EL (cell line): ENCODE data around the gene ADCY1.
A peak's percentile ranks its signal among the peaks of the same experiment; 100 is the strongest.

Experiments used
- DNase-seq: peaks from one replicate; pipeline ENCODE4 v3.0.0-alpha.2; 2016

Gene ADCY1

GRCh38 chr7:45698303-45699014 is 124.3 kb downstream of the ADCY1 start:
- DNase-seq: no peak

- no peak for DNase-seq
These were observed 124.8 kb downstream of the ADCY1 start for GRCh38 chr7:45699015-45699309.

DNA sequence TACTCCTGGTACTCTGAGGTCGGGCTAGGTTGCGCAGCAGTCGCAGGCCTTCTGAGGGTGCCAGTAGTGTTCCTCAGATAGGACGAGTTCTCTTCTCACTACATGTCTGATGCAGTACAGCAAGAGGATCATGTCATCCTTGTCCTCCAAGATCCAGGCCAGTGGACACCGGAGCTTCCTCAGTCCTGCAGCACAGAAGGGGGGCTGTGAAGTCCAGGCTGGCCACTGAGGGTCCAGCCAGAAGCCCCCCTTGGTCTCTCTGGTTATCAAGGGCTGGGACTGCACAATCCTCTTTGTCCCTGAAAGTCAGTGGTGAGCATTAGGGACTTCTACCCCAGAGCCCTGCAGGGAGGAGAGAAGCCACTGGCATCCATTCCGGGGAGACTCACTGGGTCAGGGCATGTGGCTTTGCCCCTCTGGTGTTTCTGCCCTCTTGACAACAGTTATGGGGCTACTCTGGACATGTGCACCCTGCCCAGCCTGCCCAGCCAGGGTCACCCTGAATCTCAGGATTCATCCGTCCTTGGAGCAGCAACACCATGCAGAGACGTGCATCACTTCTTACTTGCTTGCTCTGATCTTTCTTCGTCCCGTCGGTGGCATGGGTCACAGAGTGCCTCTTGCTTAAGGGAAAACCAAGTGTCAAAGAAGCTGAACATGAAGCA is 125.7 kb downstream of the ADCY1 start:
- no peak for DNase-seq

DNA sequence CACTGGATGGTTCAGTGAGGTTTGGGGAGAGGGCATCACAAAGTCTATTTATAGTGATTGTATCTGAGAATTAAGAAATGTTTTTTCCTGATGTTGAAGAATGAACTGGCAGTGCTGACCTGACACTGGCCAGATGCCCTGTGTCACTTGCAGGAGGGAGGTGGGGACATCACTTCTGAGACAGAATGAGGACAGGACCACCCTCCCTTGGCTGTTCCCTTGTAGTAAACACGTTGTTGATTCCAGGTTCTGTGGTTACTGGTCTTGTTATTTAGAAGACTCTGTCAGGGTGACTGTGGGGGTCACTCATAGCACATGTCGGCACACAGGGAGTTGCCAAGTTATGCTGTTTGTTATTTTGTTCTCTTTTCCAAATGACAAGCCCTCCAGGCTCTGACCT is 126.4 kb downstream of the ADCY1 start:
- DNase-seq: no peak

- DNase-seq: no peak
These were observed 127.7 kb downstream of the ADCY1 start for GRCh38 chr7:45701701-45702510.

GRCh38 chr7:45702751-45703150 is 128.6 kb downstream of the ADCY1 start:
- no peak for DNase-seq

DNA sequence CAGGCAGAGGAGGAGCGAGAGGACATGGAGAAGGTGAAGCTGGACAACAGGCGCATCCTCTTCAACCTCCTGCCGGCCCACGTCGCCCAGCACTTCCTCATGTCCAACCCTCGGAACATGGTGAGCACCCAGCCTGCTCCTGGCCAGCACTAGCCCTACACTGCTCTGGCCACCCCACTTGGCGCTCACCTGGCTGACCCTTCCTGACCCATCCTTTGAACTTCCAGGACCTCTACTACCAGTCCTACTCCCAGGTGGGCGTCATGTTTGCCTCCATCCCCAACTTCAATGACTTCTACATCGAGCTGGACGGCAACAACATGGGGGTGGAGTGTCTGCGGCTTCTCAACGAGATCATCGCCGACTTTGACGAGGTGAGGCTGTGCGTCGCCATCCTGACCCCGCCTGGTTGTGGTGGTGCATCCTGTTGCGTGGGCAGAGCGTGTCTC is 129.2 kb downstream of the ADCY1 start:
- DNase-seq: no peak

GRCh38 chr7:45703911-45704682 is 129.9 kb downstream of the ADCY1 start:
- no peak for DNase-seq

DNA sequence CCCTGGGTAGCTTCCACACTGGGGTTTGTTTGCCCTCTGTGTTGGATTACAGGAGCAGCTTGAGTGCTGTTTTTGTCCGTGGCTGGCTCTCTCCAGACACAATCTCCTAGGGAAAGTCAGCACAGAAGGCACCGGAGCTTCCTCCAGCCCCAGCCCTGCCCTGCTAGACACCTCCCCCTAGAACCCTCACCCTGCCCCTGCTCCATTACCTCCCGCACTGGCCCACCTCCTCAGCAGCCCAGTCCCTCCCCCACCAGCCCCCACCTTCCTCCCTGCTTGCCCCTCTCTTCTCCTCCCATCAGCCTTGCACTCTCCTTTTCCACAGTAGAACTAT is 130.5 kb downstream of the ADCY1 start:
- no peak for DNase-seq

DNA sequence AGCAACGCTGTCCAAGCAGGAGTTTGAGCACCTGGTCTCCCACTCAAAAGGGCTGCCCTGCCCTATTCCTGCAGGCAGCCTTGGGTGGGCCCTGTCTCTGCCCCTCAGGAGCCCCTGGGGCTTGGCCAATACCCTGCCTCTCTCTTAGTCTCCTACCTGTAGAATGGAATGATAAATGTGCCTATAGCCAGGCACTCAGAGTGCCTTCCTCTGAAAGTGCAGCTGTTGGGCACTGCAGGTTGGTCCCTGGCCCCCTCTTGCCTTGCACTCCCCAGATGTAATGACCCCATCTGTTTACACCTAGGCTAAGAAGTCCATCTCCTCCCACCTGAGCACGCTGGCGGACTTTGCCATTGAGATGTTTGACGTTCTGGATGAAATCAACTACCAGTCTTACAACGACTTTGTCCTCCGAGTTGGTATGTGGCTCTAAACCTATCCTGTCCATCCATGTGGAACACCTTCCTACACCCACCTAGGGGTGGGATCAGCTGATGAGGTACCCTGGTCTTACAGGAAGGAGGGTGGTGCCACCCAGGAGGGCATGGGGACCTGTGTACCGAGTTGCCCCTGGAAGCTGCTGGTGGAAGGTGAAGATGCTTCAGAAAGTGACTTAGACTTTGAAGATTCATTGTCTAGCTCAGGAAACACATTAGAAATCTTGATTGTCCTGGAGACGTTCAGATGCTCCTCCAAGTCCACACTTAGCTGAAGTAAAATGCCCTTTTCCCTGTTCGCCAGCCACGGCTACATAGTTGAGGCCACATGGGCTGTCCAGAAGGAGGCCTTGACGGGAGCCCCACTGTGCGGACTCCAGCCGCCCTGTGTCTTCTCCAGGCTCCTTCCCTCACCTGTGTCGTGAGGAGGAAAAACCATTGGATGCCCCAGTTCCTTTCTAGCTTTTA is 134.1 kb downstream of the ADCY1 start:
- no peak for DNase-seq

DNA sequence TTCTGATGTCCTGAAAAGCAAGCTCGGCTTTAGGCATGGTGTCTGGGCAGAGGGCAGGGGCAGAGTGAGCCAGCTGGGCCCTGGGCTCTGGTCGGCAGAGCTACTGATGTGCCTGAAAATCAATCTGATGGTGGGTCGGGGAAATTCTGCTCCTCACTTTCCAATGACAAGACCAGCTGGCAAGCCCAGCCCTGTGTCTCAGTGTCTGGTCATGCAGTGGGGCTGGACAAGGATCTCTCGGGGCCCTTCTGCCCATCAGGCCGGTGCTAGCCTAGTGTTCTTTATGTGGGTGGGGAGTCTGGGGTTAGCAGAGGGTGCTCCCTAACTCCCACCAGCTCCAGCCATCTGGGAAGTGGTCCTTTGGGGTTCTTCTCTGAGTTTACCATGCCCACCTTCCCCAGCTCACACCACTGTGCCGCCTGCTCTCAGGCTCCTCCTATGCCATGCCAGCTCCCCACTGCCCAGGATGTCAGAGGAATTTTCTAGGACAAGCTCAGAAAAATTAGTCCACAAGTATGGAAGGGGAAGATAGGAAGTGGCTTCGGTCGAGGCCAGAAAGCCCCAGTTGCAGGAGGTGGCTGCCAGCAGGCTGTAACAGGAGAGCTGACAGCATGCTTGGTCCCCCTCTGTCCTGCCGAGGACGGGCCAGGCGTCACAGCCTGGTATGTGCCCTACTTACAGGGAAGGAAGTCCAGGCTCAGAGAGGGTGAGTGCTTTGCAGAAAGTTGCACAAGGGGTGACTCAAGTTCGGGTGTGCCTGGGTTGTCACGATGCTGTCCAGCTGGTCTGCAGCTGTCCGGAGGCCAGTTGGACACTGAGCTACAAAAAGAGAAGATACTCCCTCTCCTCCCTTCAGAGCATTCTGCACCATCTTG is 135.2 kb downstream of the ADCY1 start:
- DNase-seq: peak; percentile 46

DNA sequence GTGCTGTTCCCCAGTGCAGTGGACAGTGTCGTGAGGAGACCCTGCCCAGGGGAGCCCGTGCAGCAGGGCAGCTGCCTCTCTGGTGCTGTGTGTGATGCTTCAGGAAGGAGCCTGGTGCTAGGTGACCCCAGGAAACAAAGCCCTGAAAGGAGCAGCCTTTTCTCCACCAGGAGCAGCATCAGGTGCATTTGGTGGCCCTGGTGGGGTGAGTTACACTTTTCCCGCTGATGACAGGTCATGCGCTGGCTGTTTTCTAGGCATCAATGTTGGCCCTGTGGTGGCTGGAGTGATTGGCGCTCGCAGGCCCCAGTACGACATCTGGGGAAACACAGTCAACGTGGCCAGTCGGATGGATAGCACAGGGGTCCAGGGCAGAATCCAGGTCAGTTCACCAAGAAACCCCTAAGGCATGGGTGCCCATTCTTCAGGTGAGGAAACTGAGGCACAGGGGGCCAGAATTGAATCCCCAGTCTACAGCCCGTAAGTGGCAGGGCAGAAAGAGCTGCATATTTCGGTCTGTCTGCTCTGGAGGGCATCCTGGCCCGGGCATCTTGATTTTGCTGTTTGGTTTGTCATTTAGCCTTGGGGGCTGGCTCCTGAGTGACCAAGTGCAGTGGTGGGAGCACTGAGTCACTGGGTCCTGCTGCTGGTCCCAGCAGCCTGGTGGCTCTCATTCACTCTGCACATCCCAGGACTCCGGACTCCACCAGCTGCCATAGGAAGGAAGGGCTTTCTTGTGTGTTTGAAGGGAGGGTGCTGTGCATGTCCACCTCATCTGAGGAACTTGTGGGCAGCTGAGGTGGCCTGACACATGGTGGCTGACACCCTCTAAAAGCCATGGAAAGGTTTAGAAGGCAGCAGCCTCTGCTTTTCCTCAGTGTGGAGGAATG is 136.3 kb downstream of the ADCY1 start:
- DNase-seq: no peak

DNA sequence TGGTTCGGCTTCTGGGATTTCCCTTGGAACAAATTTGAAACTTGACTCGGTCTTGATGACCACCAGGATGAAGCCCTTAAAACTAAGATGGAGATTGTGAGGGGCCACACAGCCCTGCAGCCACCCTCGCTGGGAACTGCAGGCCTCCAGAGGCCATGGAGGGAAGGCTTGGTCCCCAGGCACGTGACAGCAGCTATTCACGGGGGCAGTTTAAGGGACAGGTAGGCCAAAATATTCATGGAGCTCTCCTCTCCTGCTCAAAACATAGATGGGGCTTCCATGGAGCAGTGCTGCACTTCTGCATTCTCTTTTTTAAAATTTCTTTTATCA is 137.0 kb downstream of the ADCY1 start:
- no peak for DNase-seq

DNA sequence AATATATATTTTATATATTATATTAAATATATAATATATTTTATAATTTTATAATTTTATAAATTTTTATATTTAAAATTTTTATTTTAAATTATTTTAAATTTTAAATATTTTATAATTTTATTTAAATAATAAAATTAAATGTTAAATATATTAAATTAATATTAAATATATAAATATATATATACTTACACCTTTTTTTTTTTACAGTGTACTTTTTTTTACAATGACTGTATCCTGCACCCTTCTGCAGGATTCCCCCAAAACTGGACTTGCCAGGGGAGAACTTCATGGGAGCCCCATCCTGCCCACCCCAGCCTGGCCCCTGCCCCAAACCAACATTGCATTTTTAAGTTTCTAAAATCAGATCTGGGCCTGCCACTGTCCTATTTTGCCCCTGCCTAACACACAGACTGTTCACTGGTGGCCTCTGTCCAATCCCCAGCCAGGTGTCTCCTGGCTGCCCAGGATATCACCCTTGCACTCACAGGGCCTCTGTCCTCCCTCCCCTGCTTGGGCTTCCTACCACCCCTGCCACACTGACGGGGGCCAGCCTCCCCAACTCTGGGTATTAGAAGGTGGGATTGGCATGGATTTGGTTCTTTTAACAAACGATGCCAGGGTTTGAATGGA is 138.0 kb downstream of the ADCY1 start:
- DNase-seq: no peak

DNA sequence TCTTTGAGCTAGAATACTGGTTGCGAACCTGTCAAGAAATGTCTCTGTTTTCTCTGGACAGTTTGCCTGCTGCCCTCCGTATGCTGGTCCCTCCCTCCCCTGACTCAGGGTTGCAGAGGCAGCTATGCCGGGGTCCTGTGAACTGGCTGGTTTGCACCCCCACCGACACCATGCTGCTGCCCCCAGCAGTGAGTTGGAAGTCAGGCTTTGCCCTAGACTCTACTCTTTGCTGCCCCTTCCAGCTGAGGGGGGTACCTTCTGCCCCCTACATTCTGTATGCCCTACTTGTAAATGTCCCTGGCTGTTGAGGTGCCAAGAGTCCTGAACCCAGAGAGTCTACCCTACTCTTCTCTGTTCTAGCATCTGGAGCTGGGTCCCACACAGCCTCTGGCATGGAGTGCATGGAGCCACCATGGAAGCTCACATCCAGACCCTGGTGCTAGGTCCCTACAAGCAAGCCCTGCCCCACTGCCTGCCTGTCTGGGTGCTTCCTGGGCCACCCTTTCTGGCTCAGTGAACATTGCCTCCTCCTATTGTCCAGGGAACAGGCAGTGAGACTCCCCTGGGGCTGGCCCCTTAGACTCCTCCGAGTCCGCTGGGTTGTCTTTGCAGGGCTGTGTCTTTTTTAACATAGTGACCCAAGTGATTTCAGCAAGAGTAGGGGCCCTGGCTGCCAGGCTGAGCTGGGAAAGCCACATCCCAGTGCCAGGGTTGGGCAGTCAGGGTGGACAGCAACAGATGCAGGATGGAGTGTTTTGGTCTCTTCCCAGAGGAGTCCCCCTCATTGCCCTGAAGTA is 138.9 kb downstream of the ADCY1 start:
- DNase-seq: no peak

DNA sequence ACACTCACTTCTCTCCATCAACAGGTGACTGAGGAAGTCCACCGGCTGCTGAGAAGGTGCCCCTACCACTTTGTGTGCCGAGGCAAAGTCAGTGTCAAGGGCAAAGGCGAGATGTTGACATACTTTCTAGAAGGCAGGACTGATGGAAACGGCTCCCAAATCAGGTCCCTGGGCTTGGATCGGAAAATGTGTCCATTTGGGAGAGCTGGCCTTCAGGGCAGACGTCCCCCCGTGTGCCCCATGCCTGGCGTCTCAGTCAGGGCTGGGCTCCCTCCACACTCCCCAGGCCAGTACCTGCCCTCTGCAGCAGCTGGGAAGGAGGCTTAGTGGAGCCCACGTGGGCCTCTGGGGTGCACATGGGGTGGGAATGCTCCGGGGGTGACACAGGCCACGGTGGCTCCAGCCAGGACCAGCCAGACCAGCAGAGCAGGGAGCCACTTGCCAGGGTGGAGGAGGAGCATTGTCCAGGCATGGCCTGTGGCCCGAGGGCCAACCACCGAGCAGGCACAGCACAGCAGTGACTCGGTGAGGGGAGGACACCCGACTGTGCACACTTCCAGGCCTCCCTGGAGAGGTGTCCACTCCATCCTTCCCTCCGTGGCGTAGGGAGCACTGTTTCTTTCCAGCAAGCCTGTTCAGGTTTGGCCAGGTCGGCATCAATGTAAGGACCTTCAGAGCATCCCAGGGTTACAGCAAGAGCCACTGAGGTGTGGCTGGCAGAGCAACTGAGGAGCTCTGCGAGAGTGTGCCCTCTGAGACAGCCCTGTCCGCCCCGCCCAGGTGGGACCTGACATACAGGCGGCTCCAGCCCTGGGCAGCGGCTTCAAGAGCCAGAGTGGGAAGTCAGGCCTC is 139.7 kb downstream of the ADCY1 start:
- no peak for DNase-seq

GRCh38 chr7:45714521-45714820 is 140.3 kb downstream of the ADCY1 start:
- DNase-seq: no peak
